ENCODE data around the gene KRTAP9-4.
"Not testable (repeated sequence)": the region's sequence is repeated elsewhere in the genome, so short reads cannot be mapped to it uniquely, and the experiment has no call there.

KRTAP9-4 gene

GRCh38 chr17:41271323-41271722, 21.8 kb downstream of the KRTAP9-4 start:
- not testable (repeated sequence) for H3K9me3 ChIP-seq (ENCODE audit: control insufficient read depth, low read depth, low read length); H3K27me3 ChIP-seq (ENCODE audit: control insufficient read depth, insufficient read depth, low read length); H3K9ac ChIP-seq (ENCODE audit: low read length); H3K4me3 ChIP-seq (ENCODE audit: low read length); H3K4me1 ChIP-seq (ENCODE audit: control insufficient read depth, low read depth, low read length); H3K27ac ChIP-seq (ENCODE audit: low read length); H3K36me3 ChIP-seq (ENCODE audit: control insufficient read depth, low read depth, low read length)

- Histone ChIP-seq H3K4me3 (ENCODE audit: low read length) (no peak overlapping the region), H3K36me3 (ENCODE audit: control insufficient read depth, low read depth, low read length) (no peaks in the 10 kb centered on the region), H3K9me3 (ENCODE audit: control insufficient read depth, low read depth, low read length) (no peaks in the 10 kb centered on the region), H3K27me3 (ENCODE audit: control insufficient read depth, insufficient read depth, low read length) (no peaks in the 10 kb centered on the region), H3K9ac (ENCODE audit: low read length) (no peak overlapping the region), H3K4me1 (ENCODE audit: control insufficient read depth, low read depth, low read length) (no peaks in the 10 kb centered on the region), H3K27ac (ENCODE audit: low read length) (no peak overlapping the region)
Observed at GRCh38 chr17:41271858-41272257, 22.4 kb downstream of the KRTAP9-4 start.

DNA sequence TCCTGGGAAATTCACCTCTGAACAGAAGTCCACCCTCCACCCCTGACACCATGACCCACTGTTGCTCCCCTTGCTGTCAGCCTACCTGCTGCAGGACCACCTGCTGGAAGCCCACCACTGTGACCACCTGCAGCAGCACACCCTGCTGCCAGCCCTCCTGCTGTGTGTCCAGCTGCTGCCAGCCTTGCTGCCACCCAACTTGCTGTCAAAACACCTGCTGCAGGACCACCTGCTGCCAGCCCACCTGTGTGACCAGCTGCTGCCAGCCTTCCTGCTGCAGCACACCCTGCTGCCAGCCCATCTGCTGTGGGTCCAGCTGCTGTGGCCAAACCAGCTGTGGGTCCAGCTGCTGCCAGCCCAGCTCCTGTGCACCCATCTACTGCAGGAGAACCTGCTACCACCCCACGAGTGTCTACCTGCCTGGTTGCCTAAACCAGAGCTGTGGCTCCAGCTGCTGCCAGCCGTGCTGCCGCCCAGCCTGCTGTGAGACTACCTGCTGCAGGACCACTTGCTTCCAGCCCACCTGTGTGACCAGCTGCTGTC, 26.2 kb downstream of the KRTAP9-4 start, which contains the start of gene KRTAP9-7:
KRTAP9-7 (plus strand) TSS at position 51 of the 543 bp plus-strand sequence; CDS start at position 51, 0 bp downstream.
- not testable (repeated sequence) for H3K9me3 ChIP-seq (ENCODE audit: control insufficient read depth, low read depth, low read length); H3K4me1 ChIP-seq (ENCODE audit: control insufficient read depth, low read depth, low read length); H3K9ac ChIP-seq (ENCODE audit: low read length); H3K36me3 ChIP-seq (ENCODE audit: control insufficient read depth, low read depth, low read length); H3K27ac ChIP-seq (ENCODE audit: low read length); H3K27me3 ChIP-seq (ENCODE audit: control insufficient read depth, insufficient read depth, low read length); H3K4me3 ChIP-seq (ENCODE audit: low read length)

DNA sequence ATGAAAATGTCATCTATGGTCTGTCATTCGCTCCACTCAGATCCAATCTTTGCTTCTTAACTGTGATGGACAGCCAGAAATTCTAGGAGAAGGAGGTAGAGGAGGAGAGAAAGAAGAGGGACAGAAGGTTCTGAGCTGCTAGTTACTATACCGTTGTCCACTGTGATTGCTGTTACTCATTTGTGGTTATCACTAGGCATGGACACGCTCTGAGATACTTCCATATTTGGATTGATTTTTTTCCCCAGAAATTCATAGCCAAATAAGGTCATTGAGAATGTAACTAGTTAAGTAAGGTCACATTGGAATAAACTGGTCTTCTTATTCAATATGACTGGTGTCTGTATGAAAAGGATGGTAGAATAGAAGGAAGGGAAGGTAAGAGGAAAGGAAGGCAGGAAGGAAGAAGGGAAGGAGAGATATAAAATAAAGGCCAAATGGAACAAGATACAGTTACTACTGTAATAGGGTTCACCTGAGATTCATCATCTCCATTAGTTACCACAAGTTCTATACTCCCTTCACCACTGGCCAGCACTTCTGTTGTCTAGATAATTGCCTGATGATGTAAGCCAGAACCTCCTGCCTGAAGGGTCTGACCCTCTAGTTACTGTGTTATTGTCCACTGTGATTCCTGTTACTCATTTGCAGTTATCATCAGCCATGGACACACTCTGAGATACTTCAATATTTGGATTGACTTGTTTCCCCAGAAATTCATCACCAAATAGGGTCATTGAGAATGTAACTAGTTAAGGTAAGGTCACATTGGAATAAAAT, 28.9 kb downstream of the KRTAP9-4 start:
- Histone ChIP-seq H3K9me3 (ENCODE audit: control insufficient read depth, low read depth, low read length) (no peaks in the 10 kb centered on the region), H3K27ac (ENCODE audit: low read length) (no peak overlapping the region), H3K36me3 (ENCODE audit: control insufficient read depth, low read depth, low read length) (no peaks in the 10 kb centered on the region), H3K27me3 (ENCODE audit: control insufficient read depth, insufficient read depth, low read length) (no peaks in the 10 kb centered on the region), H3K4me3 (ENCODE audit: low read length) (no peak overlapping the region), H3K9ac (ENCODE audit: low read length) (no peak overlapping the region), H3K4me1 (ENCODE audit: control insufficient read depth, low read depth, low read length) (no peaks in the 10 kb centered on the region)

- no peaks in the 10 kb centered on the region for H3K27me3 ChIP-seq (ENCODE audit: control insufficient read depth, insufficient read depth, low read length)
- H3K4me3 ChIP-seq (ENCODE audit: low read length), result no peak overlapping the region
- no peaks in the 10 kb centered on the region for H3K9me3 ChIP-seq (ENCODE audit: control insufficient read depth, low read depth, low read length)
Observed at GRCh38 chr17:41284043-41284442, 34.6 kb downstream of the KRTAP9-4 start.

GRCh38 chr17:41284546-41284945, 35.1 kb downstream of the KRTAP9-4 start:
- no peaks in the 10 kb centered on the region for H3K36me3 ChIP-seq (ENCODE audit: control insufficient read depth, low read depth, low read length)
- H3K27ac ChIP-seq (ENCODE audit: low read length), result no peak overlapping the region
- no peak overlapping the region for H3K9ac ChIP-seq (ENCODE audit: low read length)
- no peaks in the 10 kb centered on the region for H3K27me3 ChIP-seq (ENCODE audit: control insufficient read depth, insufficient read depth, low read length)
- H3K4me3 ChIP-seq (ENCODE audit: low read length), result no peak overlapping the region
- H3K9me3 ChIP-seq (ENCODE audit: control insufficient read depth, low read depth, low read length), result no peaks in the 10 kb centered on the region
- H3K4me1 ChIP-seq (ENCODE audit: control insufficient read depth, low read depth, low read length), result peaks cover 7% of the 10 kb centered on the region

More at GRCh38 chr17:41284043-41284442, 34.6 kb downstream of the KRTAP9-4 start:
- Histone ChIP-seq H3K9ac (ENCODE audit: low read length) (no peak overlapping the region), H3K36me3 (ENCODE audit: control insufficient read depth, low read depth, low read length) (no peaks in the 10 kb centered on the region), H3K27ac (ENCODE audit: low read length) (no peak overlapping the region), H3K4me1 (ENCODE audit: control insufficient read depth, low read depth, low read length) (peaks cover 7% of the 10 kb centered on the region)

GRCh38 chr17:41287050-41287449, 37.6 kb downstream of the KRTAP9-4 start:
- Histone ChIP-seq H3K27ac (ENCODE audit: low read length) (no peak overlapping the region), H3K4me3 (ENCODE audit: low read length) (no peak overlapping the region), H3K36me3 (ENCODE audit: control insufficient read depth, low read depth, low read length) (no peaks in the 10 kb centered on the region), H3K9me3 (ENCODE audit: control insufficient read depth, low read depth, low read length) (no peaks in the 10 kb centered on the region), H3K9ac (ENCODE audit: low read length) (no peak overlapping the region), H3K4me1 (ENCODE audit: control insufficient read depth, low read depth, low read length) (peaks cover 7% of the 10 kb centered on the region), H3K27me3 (ENCODE audit: control insufficient read depth, insufficient read depth, low read length) (no peaks in the 10 kb centered on the region)

DNA sequence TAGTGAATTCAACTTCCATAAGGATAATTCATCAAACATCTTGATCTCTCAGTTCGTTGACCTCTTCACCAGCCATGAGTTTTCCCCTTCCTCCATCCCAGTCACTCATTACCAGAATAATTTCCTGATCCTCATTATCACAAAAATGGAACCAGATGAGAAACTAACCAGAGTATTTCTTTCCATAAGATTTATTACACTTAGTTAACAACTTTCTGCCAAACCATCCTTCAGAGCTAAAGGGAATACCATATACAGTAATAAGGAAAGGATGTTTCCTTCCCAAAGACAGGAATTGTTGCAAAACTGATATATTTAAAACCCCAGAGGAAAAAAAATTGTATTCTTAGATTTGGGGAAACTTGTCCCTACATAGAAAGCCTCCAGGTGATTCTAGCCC, 44.5 kb downstream of the KRTAP9-4 start:
- Histone ChIP-seq H3K27me3 (ENCODE audit: control insufficient read depth, insufficient read depth, low read length) (no peaks in the 10 kb centered on the region), H3K9me3 (ENCODE audit: control insufficient read depth, low read depth, low read length) (no peaks in the 10 kb centered on the region), H3K4me3 (ENCODE audit: low read length) (no peak overlapping the region), H3K27ac (ENCODE audit: low read length) (no peak overlapping the region), H3K9ac (ENCODE audit: low read length) (no peak overlapping the region), H3K36me3 (ENCODE audit: control insufficient read depth, low read depth, low read length) (no peaks in the 10 kb centered on the region), H3K4me1 (ENCODE audit: control insufficient read depth, low read depth, low read length) (no peaks in the 10 kb centered on the region)

DNA sequence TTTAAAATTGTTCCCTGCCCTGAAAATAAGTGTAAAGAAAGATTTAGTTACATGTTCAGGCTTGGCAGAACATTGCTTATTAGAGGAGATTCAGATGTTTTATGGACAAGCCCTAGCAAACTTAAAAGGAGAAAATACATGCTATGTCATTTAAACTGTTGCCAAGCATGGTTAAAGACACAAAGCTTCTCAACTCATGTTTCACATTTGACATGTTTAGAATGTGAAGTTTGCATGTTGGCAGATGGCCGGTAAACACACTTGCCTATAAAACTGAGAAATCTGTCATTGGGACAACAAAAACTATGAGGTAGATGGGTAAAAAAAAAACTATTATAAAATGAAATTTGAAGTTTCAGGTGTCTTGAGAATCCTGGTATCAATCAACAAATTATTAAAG, 47.4 kb downstream of the KRTAP9-4 start:
- Histone ChIP-seq H3K4me3 (ENCODE audit: low read length) (no peak overlapping the region), H3K9me3 (ENCODE audit: control insufficient read depth, low read depth, low read length) (no peaks in the 10 kb centered on the region), H3K27me3 (ENCODE audit: control insufficient read depth, insufficient read depth, low read length) (no peaks in the 10 kb centered on the region), H3K27ac (ENCODE audit: low read length) (no peak overlapping the region), H3K36me3 (ENCODE audit: control insufficient read depth, low read depth, low read length) (no peaks in the 10 kb centered on the region), H3K9ac (ENCODE audit: low read length) (no peak overlapping the region), H3K4me1 (ENCODE audit: control insufficient read depth, low read depth, low read length) (no peaks in the 10 kb centered on the region)

GRCh38 chr17:41298458-41299135, 49.1 kb downstream of the KRTAP9-4 start:
- Histone ChIP-seq H3K9ac (ENCODE audit: low read length) (no peak overlapping the region), H3K27me3 (ENCODE audit: control insufficient read depth, insufficient read depth, low read length) (no peaks in the 10 kb centered on the region), H3K36me3 (ENCODE audit: control insufficient read depth, low read depth, low read length) (no peaks in the 10 kb centered on the region), H3K4me3 (ENCODE audit: low read length) (no peak overlapping the region), H3K4me1 (ENCODE audit: control insufficient read depth, low read depth, low read length) (no peaks in the 10 kb centered on the region), H3K9me3 (ENCODE audit: control insufficient read depth, low read depth, low read length) (no peaks in the 10 kb centered on the region), H3K27ac (ENCODE audit: low read length) (no peak overlapping the region)
